ENCODE measurements around the gene GMEB2.

Gene GMEB2

GRCh38 chr20:63598479-63599395, 28.2 kb downstream of the GMEB2 start:
- Histone ChIP-seq H3K9ac (ENCODE audit: low read depth in 1 of 2, low read length in 2 of 2) (no peak overlapping the region), H3K36me3 (ENCODE audit: control insufficient read depth in 1 of 2, insufficient read depth in 2 of 2, low read length in 2 of 2) (peaks cover 17 to 61% of the 10 kb centered on the region in 2 donors)

GRCh38 chr20:63597651-63598478, 29.0 kb downstream of the GMEB2 start:
- Histone ChIP-seq H3K4me3 (ENCODE audit: low read depth in 1 of 2, low read length in 2 of 2) (no peak overlapping the region), H3K4me1 (ENCODE audit: control insufficient read depth in 1 of 2, insufficient read depth in 2 of 2, low read length in 2 of 2) (no peaks in the 10 kb centered on the region), H3K9ac (ENCODE audit: low read depth in 1 of 2, low read length in 2 of 2) (no peak overlapping the region), H3K27me3 (ENCODE audit: control insufficient read depth in 1 of 2, insufficient read depth in 2 of 2, low read length in 2 of 2) (no peaks in the 10 kb centered on the region), H3K36me3 (ENCODE audit: control insufficient read depth in 1 of 2, insufficient read depth in 2 of 2, low read length in 2 of 2) (peaks cover 16 to 60% of the 10 kb centered on the region in 2 donors), H3K9me3 (ENCODE audit: control insufficient read depth in 1 of 2, low read length in 2 of 2) (no peaks in the 10 kb centered on the region), H3K27ac (ENCODE audit: low read depth, low read length) (no peak overlapping the region)

More at GRCh38 chr20:63598479-63599395, 28.2 kb downstream of the GMEB2 start:
- Histone ChIP-seq H3K4me1 (ENCODE audit: control insufficient read depth in 1 of 2, insufficient read depth in 2 of 2, low read length in 2 of 2) (no peaks in the 10 kb centered on the region), H3K27ac (ENCODE audit: low read depth, low read length) (no peak overlapping the region), H3K9me3 (ENCODE audit: control insufficient read depth in 1 of 2, low read length in 2 of 2) (no peaks in the 10 kb centered on the region), H3K4me3 (ENCODE audit: low read depth in 1 of 2, low read length in 2 of 2) (no peak overlapping the region), H3K27me3 (ENCODE audit: control insufficient read depth in 1 of 2, insufficient read depth in 2 of 2, low read length in 2 of 2) (no peaks in the 10 kb centered on the region)

- Histone ChIP-seq H3K27ac (ENCODE audit: low read depth, low read length) (no peak overlapping the region), H3K9ac (ENCODE audit: low read depth in 1 of 2, low read length in 2 of 2) (no peak overlapping the region), H3K4me1 (ENCODE audit: control insufficient read depth in 1 of 2, insufficient read depth in 2 of 2, low read length in 2 of 2) (no peaks in the 10 kb centered on the region), H3K4me3 (ENCODE audit: low read depth in 1 of 2, low read length in 2 of 2) (no peak overlapping the region), H3K36me3 (ENCODE audit: control insufficient read depth in 1 of 2, insufficient read depth in 2 of 2, low read length in 2 of 2) (peaks cover 11 to 66% of the 10 kb centered on the region in 2 donors), H3K27me3 (ENCODE audit: control insufficient read depth in 1 of 2, insufficient read depth in 2 of 2, low read length in 2 of 2) (no peaks in the 10 kb centered on the region), H3K9me3 (ENCODE audit: control insufficient read depth in 1 of 2, low read length in 2 of 2) (no peaks in the 10 kb centered on the region)
Observed at GRCh38 chr20:63596423-63596822, 30.5 kb downstream of the GMEB2 start.

DNA sequence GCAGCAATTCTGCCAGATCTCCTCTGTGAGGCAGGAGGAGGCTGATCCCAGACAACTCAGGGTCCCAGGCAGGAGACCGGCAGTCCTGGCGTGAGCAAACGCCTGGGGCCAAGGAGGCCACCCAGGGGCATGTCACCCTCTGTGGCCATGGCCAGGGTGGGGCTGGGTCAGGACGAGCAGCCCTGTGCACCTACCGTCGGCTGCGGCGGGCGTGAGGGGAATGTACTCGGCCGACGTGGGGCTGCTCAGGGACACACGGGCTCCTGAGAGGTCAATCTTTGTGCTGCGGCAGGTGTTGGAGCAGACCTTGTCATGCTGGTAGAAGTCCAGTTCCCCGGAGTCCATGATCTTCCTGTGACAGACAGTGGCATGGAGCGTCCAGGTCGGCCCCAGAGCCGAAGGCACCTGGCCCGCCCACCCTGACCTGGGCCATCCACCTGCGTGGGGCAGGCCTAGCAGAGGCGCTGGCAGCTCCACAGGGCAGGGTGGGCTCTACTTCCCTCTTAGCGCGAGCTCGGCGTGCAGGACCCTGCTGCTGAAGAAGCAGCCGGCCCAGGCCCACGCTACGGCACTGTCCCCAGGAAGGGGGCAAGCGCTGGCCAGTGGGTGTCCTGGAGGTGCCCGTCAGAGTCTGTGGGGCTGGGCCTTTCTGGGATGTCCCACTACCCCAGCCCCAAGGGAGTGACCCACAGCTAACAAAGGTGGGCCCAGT, 31.3 kb downstream of the GMEB2 start:
- Histone ChIP-seq H3K9ac (ENCODE audit: low read depth in 1 of 2, low read length in 2 of 2) (no peak overlapping the region), H3K9me3 (ENCODE audit: control insufficient read depth in 1 of 2, low read length in 2 of 2) (no peaks in the 10 kb centered on the region), H3K36me3 (ENCODE audit: control insufficient read depth in 1 of 2, insufficient read depth in 2 of 2, low read length in 2 of 2) (peaks cover 15 to 67% of the 10 kb centered on the region in 2 donors), H3K27me3 (ENCODE audit: control insufficient read depth in 1 of 2, insufficient read depth in 2 of 2, low read length in 2 of 2) (no peaks in the 10 kb centered on the region), H3K27ac (ENCODE audit: low read depth, low read length) (no peak overlapping the region), H3K4me1 (ENCODE audit: control insufficient read depth in 1 of 2, insufficient read depth in 2 of 2, low read length in 2 of 2) (no peaks in the 10 kb centered on the region), H3K4me3 (ENCODE audit: low read depth in 1 of 2, low read length in 2 of 2) (no peak overlapping the region)

- Histone ChIP-seq H3K9ac (ENCODE audit: low read depth in 1 of 2, low read length in 2 of 2) (no peak overlapping the region), H3K27ac (ENCODE audit: low read depth, low read length) (no peak overlapping the region), H3K27me3 (ENCODE audit: control insufficient read depth in 1 of 2, insufficient read depth in 2 of 2, low read length in 2 of 2) (no peaks in the 10 kb centered on the region), H3K4me3 (ENCODE audit: low read depth in 1 of 2, low read length in 2 of 2) (no peak overlapping the region), H3K36me3 (ENCODE audit: control insufficient read depth in 1 of 2, insufficient read depth in 2 of 2, low read length in 2 of 2) (peaks cover 15 to 73% of the 10 kb centered on the region in 2 donors), H3K4me1 (ENCODE audit: control insufficient read depth in 1 of 2, insufficient read depth in 2 of 2, low read length in 2 of 2) (no peaks in the 10 kb centered on the region), H3K9me3 (ENCODE audit: control insufficient read depth in 1 of 2, low read length in 2 of 2) (no peaks in the 10 kb centered on the region)
Observed at GRCh38 chr20:63594043-63594561, 32.8 kb downstream of the GMEB2 start.

DNA sequence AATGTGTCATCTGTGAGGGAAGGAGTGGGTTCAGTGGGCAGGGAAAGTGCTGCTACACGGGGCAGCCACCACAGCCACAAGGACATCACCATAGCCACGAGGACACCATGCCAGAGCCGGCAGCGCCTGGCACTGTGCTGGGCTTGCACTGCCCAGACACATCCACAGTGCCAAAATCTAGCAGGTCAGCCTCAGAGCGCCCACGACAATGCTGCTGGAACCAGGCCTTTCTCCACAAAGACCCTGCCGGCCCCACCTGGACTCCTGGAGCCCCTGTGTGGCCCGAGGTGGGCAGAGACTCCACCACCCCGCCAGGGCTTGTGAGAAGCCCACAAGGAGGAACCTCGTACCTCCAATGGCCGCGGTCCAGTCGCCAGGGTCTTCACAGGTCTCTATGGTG, 34.2 kb downstream of the GMEB2 start:
- H3K9ac ChIP-seq (ENCODE audit: low read depth in 1 of 2, low read length in 2 of 2): no peak overlapping the region
- peaks cover 12 to 66% of the 10 kb centered on the region in 2 donors for H3K36me3 ChIP-seq (ENCODE audit: control insufficient read depth in 1 of 2, insufficient read depth in 2 of 2, low read length in 2 of 2)
- no peaks in the 10 kb centered on the region for H3K27me3 ChIP-seq (ENCODE audit: control insufficient read depth in 1 of 2, insufficient read depth in 2 of 2, low read length in 2 of 2)

DNA sequence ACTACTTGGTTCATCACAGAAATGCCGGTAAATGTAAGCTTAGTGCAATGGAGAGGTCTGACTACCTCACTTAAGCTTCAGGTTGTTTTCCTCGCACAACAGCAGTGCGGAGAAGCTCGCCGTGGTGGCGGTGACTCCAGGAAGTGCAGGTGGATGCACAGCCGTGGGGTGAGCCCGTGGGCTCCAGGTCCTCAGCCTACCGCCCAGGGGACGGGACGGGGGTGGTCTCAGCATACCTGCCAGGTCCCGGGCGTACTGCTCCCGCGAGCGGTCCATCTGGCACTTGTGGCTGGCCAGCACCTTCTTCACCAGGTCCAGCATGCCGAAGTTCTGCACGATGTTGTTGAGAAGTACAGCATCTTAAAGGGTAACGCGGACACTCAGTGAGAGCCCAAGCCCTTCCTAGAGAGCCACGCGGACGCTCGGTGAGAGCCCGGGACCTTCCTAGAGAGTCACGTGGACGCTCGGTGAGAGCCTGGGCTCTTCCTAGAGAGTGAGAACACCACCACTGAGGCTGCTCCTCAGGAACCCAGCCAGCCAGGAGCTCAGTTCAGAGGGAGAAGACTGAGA, 35.0 kb downstream of the GMEB2 start:
- no peaks in the 10 kb centered on the region for H3K4me1 ChIP-seq (ENCODE audit: control insufficient read depth in 1 of 2, insufficient read depth in 2 of 2, low read length in 2 of 2)
- peaks cover 10 to 61% of the 10 kb centered on the region in 2 donors for H3K36me3 ChIP-seq (ENCODE audit: control insufficient read depth in 1 of 2, insufficient read depth in 2 of 2, low read length in 2 of 2)
- no peak overlapping the region for H3K9ac ChIP-seq (ENCODE audit: low read depth in 1 of 2, low read length in 2 of 2)
- no peak overlapping the region for H3K4me3 ChIP-seq (ENCODE audit: low read depth in 1 of 2, low read length in 2 of 2)
- H3K27me3 ChIP-seq (ENCODE audit: control insufficient read depth in 1 of 2, insufficient read depth in 2 of 2, low read length in 2 of 2): no peaks in the 10 kb centered on the region
- H3K9me3 ChIP-seq (ENCODE audit: control insufficient read depth in 1 of 2, low read length in 2 of 2): no peaks in the 10 kb centered on the region
- no peak overlapping the region for H3K27ac ChIP-seq (ENCODE audit: low read depth, low read length)

More for the DNA sequence above, 34.2 kb downstream of the GMEB2 start:
- Histone ChIP-seq H3K27ac (ENCODE audit: low read depth, low read length) (no peak overlapping the region), H3K4me1 (ENCODE audit: control insufficient read depth in 1 of 2, insufficient read depth in 2 of 2, low read length in 2 of 2) (no peaks in the 10 kb centered on the region), H3K9me3 (ENCODE audit: control insufficient read depth in 1 of 2, low read length in 2 of 2) (no peaks in the 10 kb centered on the region), H3K4me3 (ENCODE audit: low read depth in 1 of 2, low read length in 2 of 2) (no peak overlapping the region)

DNA sequence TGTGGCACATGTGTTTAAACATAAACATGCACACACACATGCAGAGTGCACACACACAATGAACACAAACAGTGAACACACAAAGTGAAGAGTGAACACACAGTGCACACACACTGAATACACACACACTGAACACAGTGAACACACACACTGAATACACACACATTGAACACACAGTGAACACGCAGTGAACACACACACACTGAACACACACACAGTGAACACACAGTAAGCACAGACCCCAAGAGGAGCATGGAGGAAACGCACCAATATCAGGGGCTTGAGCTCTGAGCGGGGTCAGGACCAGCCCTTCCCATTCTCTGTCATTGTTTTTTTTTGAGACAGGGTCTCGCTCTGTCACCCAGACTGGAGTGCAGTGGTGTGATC, 35.8 kb downstream of the GMEB2 start:
- no peak overlapping the region for H3K9ac ChIP-seq (ENCODE audit: low read depth in 1 of 2, low read length in 2 of 2)
- H3K27ac ChIP-seq (ENCODE audit: low read depth, low read length): no peak overlapping the region
- no peaks in the 10 kb centered on the region for H3K9me3 ChIP-seq (ENCODE audit: control insufficient read depth in 1 of 2, low read length in 2 of 2)
- no peaks in the 10 kb centered on the region for H3K27me3 ChIP-seq (ENCODE audit: control insufficient read depth in 1 of 2, insufficient read depth in 2 of 2, low read length in 2 of 2)
- peaks cover 10 to 57% of the 10 kb centered on the region in 2 donors for H3K36me3 ChIP-seq (ENCODE audit: control insufficient read depth in 1 of 2, insufficient read depth in 2 of 2, low read length in 2 of 2)
- H3K4me1 ChIP-seq (ENCODE audit: control insufficient read depth in 1 of 2, insufficient read depth in 2 of 2, low read length in 2 of 2): no peaks in the 10 kb centered on the region
- no peak overlapping the region for H3K4me3 ChIP-seq (ENCODE audit: low read depth in 1 of 2, low read length in 2 of 2)

DNA sequence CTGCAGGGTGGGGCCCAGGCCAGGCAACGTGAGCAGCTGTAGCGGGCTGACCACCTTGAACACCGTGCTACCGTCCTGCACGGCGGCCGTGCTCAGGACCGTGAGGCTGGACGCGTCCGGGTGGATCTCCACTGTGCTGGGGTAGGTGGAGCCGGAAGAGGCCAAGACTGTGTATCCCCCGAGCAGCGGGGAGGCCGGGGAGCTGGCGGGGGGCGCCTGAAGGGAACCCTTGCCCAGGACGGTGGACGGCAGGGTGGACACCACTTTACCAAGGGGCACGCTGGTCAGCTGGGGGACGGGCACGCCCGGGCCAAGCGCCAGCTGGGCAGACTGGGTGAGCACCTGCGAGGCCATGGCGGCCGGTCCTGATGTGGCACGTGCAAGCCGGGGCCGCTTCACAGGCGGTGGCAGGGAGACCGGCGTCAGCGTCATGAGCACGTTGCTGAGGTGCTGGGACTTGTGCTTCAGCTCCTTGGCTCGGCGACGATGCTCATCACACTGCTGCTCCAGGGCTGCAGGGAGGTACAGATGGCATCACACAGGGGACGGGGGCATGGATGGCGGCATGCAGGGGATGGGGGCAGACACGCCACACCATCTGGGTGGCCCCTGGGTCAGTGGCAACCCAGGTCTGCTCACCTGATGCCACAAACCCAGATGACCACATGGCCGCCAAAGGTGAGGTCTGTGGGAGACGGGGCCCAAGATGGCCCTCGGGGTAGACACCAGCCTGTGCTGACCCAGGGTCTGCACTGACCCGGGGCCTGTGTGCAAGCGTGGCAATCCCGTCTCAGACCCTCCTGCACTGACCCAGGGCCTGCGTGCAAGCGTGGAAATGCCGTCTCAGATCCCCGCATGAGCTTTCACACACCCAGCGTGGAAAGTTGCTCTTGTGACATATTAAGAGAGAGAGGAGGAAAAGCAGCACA, 36.4 kb downstream of the GMEB2 start:
- Histone ChIP-seq H3K27me3 (ENCODE audit: control insufficient read depth in 1 of 2, insufficient read depth in 2 of 2, low read length in 2 of 2) (no peaks in the 10 kb centered on the region), H3K36me3 (ENCODE audit: control insufficient read depth in 1 of 2, insufficient read depth in 2 of 2, low read length in 2 of 2) (peaks cover 10 to 55% of the 10 kb centered on the region in 2 donors)

More for the DNA sequence above, 36.4 kb downstream of the GMEB2 start:
- no peak overlapping the region for H3K9ac ChIP-seq (ENCODE audit: low read depth in 1 of 2, low read length in 2 of 2)
- no peaks in the 10 kb centered on the region for H3K9me3 ChIP-seq (ENCODE audit: control insufficient read depth in 1 of 2, low read length in 2 of 2)
- no peaks in the 10 kb centered on the region for H3K4me1 ChIP-seq (ENCODE audit: control insufficient read depth in 1 of 2, insufficient read depth in 2 of 2, low read length in 2 of 2)
- no peak overlapping the region for H3K27ac ChIP-seq (ENCODE audit: low read depth, low read length)
- no peak overlapping the region for H3K4me3 ChIP-seq (ENCODE audit: low read depth in 1 of 2, low read length in 2 of 2)

Data from duodenal mucosa (tissue), 2 donors.